Endothelial cell of umbilical vein (primary cell): Measurements from ENCODE around the gene C5. TPM values are rescaled to one million over a fixed set of nuclear protein-coding genes. Genes with fewer than 3 reads are reported as not detected.
A peak's percentile ranks its signal among the peaks of the same experiment; 100 is the strongest.

Experiments
- BruUV-seq: library from RNA; stranded (reverse); fragments of 400-500 nt; replicated peaks from 2 replicates; lab custom pipeline; 2021; lab: Mats Ljungman, UMichigan
- CTCF ChIA-PET: fragments of 300-600, 350-600 bp; sonication (Branson Sonifier 250); formaldehyde crosslinking; loops from one replicate; lab custom pipeline; 2021; ENCODE audit warnings: antibody characterized with exemption, inconsistent platforms; lab: Charles Lee
- POLR2A ChIA-PET: fragments of 300-600, 350-600 bp; sonication (Branson Sonifier 250); formaldehyde crosslinking; loops from one replicate; lab custom pipeline; 2021; ENCODE audit warnings: antibody characterized with exemption, inconsistent platforms; lab: Charles Lee
- DNase-seq: peaks from one replicate; pipeline ENCODE4 v3.0.0-alpha.2; 2011; ENCODE audit warnings: low read depth, low spot score
- FAIRE-seq: peaks from 2 replicates; lab custom pipeline; 2011; peaks lifted over from hg19 to GRCh38; lab: Jason Lieb, UNC
- H2AFZ ChIP-seq: 2 replicates; pipeline ENCODE4 v1.6.0; 2012; ENCODE audit warnings: low read depth, low read length, control low read depth, inconsistent platforms
- H3K27ac ChIP-seq: 2 replicates; pipeline ENCODE4 v1.5.1; 2011; ENCODE audit warnings: low read depth, mild to moderate bottlenecking, control low read depth, low read length, moderate library complexity; ENCODE audit not compliant: insufficient read depth
- H3K27me3 ChIP-seq, 2 experiments: 2 replicates each; pipeline versions ENCODE4 v1.6.0 to v1.6.1; 2011; ENCODE audit warnings: low read length in 2 of 2, mixed read lengths in 1 of 2; ENCODE audit not compliant: control insufficient read depth in 2 of 2, insufficient read depth in 2 of 2
- H3K36me3 ChIP-seq, 2 experiments: 2 replicates in 1 of 2; 3 replicates in 1 of 2; pipeline ENCODE4 v1.5.1; 2011; ENCODE audit warnings: low read length in 2 of 2, mild to moderate bottlenecking in 1 of 2, moderate library complexity in 1 of 2; ENCODE audit not compliant: control insufficient read depth in 2 of 2, insufficient read depth in 2 of 2; ENCODE audit errors: extremely low read depth in 1 of 2
- H3K4me1 ChIP-seq: 3 replicates; pipeline ENCODE4 v1.5.1; 2011; ENCODE audit warnings: mild to moderate bottlenecking, low read length; ENCODE audit not compliant: control insufficient read depth, insufficient read depth; ENCODE audit errors: extremely low read depth
- H3K4me2 ChIP-seq: 2 replicates; pipeline ENCODE4 v1.6.1; 2011; ENCODE audit warnings: low read length, control low read depth, mixed read lengths; ENCODE audit not compliant: insufficient read depth
- H3K4me3 ChIP-seq, 3 experiments: fragments of 200-600 bp in 1 of 3; sonication (generic), shearing (Covaris generic) in 1 of 3; replicated peaks in 1 of 3; 2 replicates each; pipeline ENCODE4 v1.5.1; 2011 to 2016; ENCODE audit warnings: control low read depth in 3 of 3, low read length in 3 of 3, mild to moderate bottlenecking in 2 of 3, inconsistent platforms in 1 of 3, low read depth in 1 of 3, moderate library complexity in 1 of 3; ENCODE audit not compliant: insufficient read depth in 1 of 3
- H3K79me2 ChIP-seq: 2 replicates; pipeline ENCODE4 v1.6.0; 2012; ENCODE audit warnings: low read length, inconsistent platforms; ENCODE audit not compliant: control insufficient read depth, insufficient read depth
- H3K9ac ChIP-seq: replicated peaks from 2 replicates; pipeline ENCODE3; 2011; ENCODE audit warnings: low read length, control low read depth; ENCODE audit not compliant: insufficient read depth; ENCODE audit errors: extremely low read depth
- H3K9me1 ChIP-seq: replicated peaks from 3 replicates; pipeline ENCODE4 v1.6.0; 2011; ENCODE audit warnings: mild to moderate bottlenecking, low read length; ENCODE audit not compliant: control insufficient read depth, insufficient read depth; ENCODE audit errors: extremely low read depth
- H3K9me3 ChIP-seq: replicated peaks from 2 replicates; pipeline ENCODE4 v1.5.1; 2012; ENCODE audit warnings: low read length, inconsistent platforms; ENCODE audit not compliant: control insufficient read depth, insufficient read depth
- H4K20me1 ChIP-seq: replicated peaks from 2 replicates; pipeline ENCODE3; 2011; ENCODE audit warnings: mild to moderate bottlenecking, low read length; ENCODE audit not compliant: control insufficient read depth, insufficient read depth; ENCODE audit errors: extremely low read depth
- CTCF ChIP-seq, 2 donors: IDR thresholded peaks; 1 replicate in 1 of 2; 2 replicates in 1 of 2; pipeline ENCODE4 v1.5.1; 2011; ENCODE audit warnings: low read length in 2 of 2, mild to moderate bottlenecking in 2 of 2, moderate library complexity in 2 of 2, control low read depth in 1 of 2, inconsistent platforms in 1 of 2, low read depth in 1 of 2; ENCODE audit not compliant: insufficient read depth in 1 of 2; ENCODE audit errors: extremely low read depth in 1 of 2
- EZH2 ChIP-seq: IDR thresholded peaks from 2 replicates; pipeline ENCODE4 v1.6.1; 2012; ENCODE audit warnings: borderline replicate concordance, low read depth, mild to moderate bottlenecking, moderate library complexity, low read length, inconsistent platforms; ENCODE audit not compliant: severe bottlenecking
- FOS ChIP-seq: IDR thresholded peaks from 2 replicates; pipeline ENCODE4 v1.6.1; 2011; ENCODE audit warnings: mild to moderate bottlenecking, low read length, moderate library complexity, borderline replicate concordance; ENCODE audit not compliant: insufficient read depth
- GATA2 ChIP-seq: IDR thresholded peaks from 2 replicates; pipeline ENCODE4 v1.7.0; 2011; ENCODE audit warnings: low read depth, mild to moderate bottlenecking, moderate library complexity, mixed read lengths, low read length; ENCODE audit not compliant: insufficient read length, insufficient read depth
- JUN ChIP-seq: IDR thresholded peaks from 2 replicates; pipeline ENCODE4 v1.6.1; 2011; ENCODE audit warnings: borderline replicate concordance, low read depth; ENCODE audit not compliant: insufficient read length, insufficient read depth
- MAX ChIP-seq: IDR thresholded peaks from 2 replicates; pipeline ENCODE4 v1.6.1; 2011; ENCODE audit not compliant: insufficient read depth, insufficient read length
- MYC ChIP-seq: IDR thresholded peaks from one replicate; pipeline ENCODE4 v1.6.1; 2011; ENCODE audit warnings: mild to moderate bottlenecking, low read depth, low read length
- POLR2A ChIP-seq: IDR thresholded peaks from 2 replicates; pipeline ENCODE4 v1.6.1; 2012; ENCODE audit warnings: low read depth, mild to moderate bottlenecking, control low read depth, low read length
- POLR2AphosphoS5 ChIP-seq: IDR thresholded peaks from 2 replicates; pipeline ENCODE4 v1.6.1; 2012; ENCODE audit warnings: low read depth, mild to moderate bottlenecking, control low read depth, low read length, moderate library complexity; ENCODE audit not compliant: insufficient read depth
- dilution Hi-C: fragments of 300-500 bp; cut with MboI; formaldehyde crosslinking; loops from one replicate; pipeline ENCODE4 v1.15.0; 2019; ENCODE audit warnings: low sequenced_read_pairs; ENCODE audit not compliant: extremely low pct_ligation_motif_present
- intact Hi-C: fragments of 100-400 bp; cut with micrococcal nuclease; formaldehyde crosslinking; loops from one replicate; pipeline ENCODE4 v1.10.0; 2022
- polyA plus RNA-seq, 4 experiments: library from polyadenylated mRNA; depleted of rRNA in 3 of 4; stranded (reverse) in 3 of 4; unstranded in 1 of 4; fragments of >200 nt; gene quantifications; 2 replicates each; pipeline versions ENCODE4 v1.2.1 to v1.2.3, GENCODE V29; 2011 to 2012; ENCODE audit warnings: missing spikeins in 1 of 4
- total RNA-seq: library from RNA; stranded (reverse); gene quantifications from 2 replicates; pipeline ENCODE4 v1.2.3, GENCODE V29; 2021

Gene C5
- total and polyA plus RNA-seq, 2 donors (not counting 3 experiments of a cell fraction or from before 2014, with no cell fraction given): 0.79 to 1.6 TPM

GRCh38 chr9:120937127-120937526, 112.9 kb downstream of the C5 start:
- no peaks in the 10 kb centered on the region for H3K36me3 ChIP-seq
- no peaks in the 10 kb centered on the region for H3K9me1 ChIP-seq
- H3K4me1 ChIP-seq: peaks cover 59% of the 10 kb centered on the region
- no peak for TF ChIP-seq CTCF (IDR thresholded peaks at IDR 0.05; ENCODE audit: extremely low read depth in 1 of 2, insufficient read depth in 1 of 2, low read depth in 1 of 2, low read length in 2 of 2)
- TF ChIP-seq MAX: no peak
- no peak for TF ChIP-seq FOS
- TF ChIP-seq EZH2: no peak
- no peak for TF ChIP-seq POLR2AphosphoS5
- TF ChIP-seq GATA2: no peak
- TF ChIP-seq JUN: no peak
- TF ChIP-seq MYC: no peak
- TF ChIP-seq POLR2A: no peak
- H3K9ac ChIP-seq: no peak overlapping the region
- H3K4me2 ChIP-seq: no peak overlapping the region
- H3K4me3 ChIP-seq: no peak overlapping the region
- BruUV-seq: no TSS peak
- no peaks in the 10 kb centered on the region for H4K20me1 ChIP-seq
- H3K27me3 ChIP-seq: no peaks in the 10 kb centered on the region
- POLR2A ChIA-PET: no interaction called here
- FAIRE-seq: no peak
- peak overlapping the region; percentile 49 for H2AFZ ChIP-seq
- no peaks in the 10 kb centered on the region for H3K9me3 ChIP-seq
- H3K79me2 ChIP-seq: no peaks in the 10 kb centered on the region
- H3K27ac ChIP-seq: peak overlapping the region; percentile 19
- dilution Hi-C loops (no loop called here), intact Hi-C loops (loop anchor here (5.0 kb wide), 1 partner anchor 135 kb away; the partner anchor contains the start of gene CNTRL)
- DNase-seq: no peak
- CTCF ChIA-PET: interaction anchor here (0.6 to 3.9 kb wide), 28 partner anchors 9 to 317 kb away, joined by 3 to 38 read pairs (median 4); partner anchors contain the start of genes FBXW2 and PHF19
